ENCODE measurements around the gene DLG2. TPM values are rescaled to one million over a fixed set of nuclear protein-coding genes. Genes with fewer than 3 reads are reported as not detected.

DLG2 gene
- total RNA-seq, 1 experiment from 2014 or later: 12.1 TPM

DNA sequence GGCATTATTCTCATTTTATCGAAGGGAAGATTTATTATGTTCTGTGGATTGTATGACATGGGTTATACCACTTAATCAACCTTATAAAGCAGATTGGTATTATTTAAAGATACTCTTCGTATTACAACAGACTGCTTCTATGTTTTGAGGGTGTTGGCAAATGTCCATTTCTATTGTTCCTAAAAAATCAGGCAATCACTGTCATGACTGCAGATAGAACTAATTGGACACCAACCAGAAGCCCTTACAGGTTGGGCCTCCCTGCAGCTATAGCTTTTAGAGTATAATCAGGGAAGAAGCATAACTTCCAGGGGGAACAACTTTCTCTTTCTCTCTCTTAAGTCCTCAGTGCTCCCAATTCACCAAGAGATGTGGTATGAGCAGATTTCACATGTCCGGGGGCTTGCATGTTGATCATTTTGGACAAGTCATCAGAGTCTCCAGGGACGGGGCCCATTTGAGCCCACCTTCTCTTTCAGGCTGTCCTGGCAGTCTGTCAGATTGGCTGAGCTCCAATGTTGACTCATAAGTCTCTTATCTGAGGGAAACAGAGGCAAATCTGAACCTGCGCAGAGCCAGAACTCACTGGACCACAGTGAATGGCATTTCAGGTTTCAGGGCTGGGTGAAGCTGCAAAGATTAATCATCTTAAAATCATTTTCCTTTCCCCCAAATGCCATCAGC lies 2077.0 kb downstream of the DLG2 start:
- Histone ChIP-seq H3K9me3 (replicated peaks) (no peaks in the 10 kb centered on the region), H3K27ac (no peak overlapping the region), H3K36me3 (no peaks in the 10 kb centered on the region), H3K4me1 (no peaks in the 10 kb centered on the region), H3K27me3 (no peaks in the 10 kb centered on the region), H3K4me3 (no peak overlapping the region)
- DNase-seq: no peak

GRCh38 chr11:83546368-83546767 lies 2080.8 kb downstream of the DLG2 start:
- H3K27me3 ChIP-seq: no peaks in the 10 kb centered on the region
- peaks cover 5% of the 10 kb centered on the region; the same call in 1 of the 2 replicates for H3K4me1 ChIP-seq
- DNase-seq: no peak
- H3K36me3 ChIP-seq: no peaks in the 10 kb centered on the region
- H3K27ac ChIP-seq: no peak overlapping the region
- no peak overlapping the region for H3K4me3 ChIP-seq
- H3K9me3 ChIP-seq (replicated peaks): no peaks in the 10 kb centered on the region

- Histone ChIP-seq H3K4me1 (peaks cover 5% of the 10 kb centered on the region; the same call in 1 of the 2 replicates), H3K27me3 (no peaks in the 10 kb centered on the region), H3K27ac (no peak overlapping the region), H3K4me3 (no peak overlapping the region), H3K36me3 (no peaks in the 10 kb centered on the region), H3K9me3 (replicated peaks) (no peaks in the 10 kb centered on the region)
- no peak for DNase-seq
Observed at GRCh38 chr11:83545494-83546260, 2081.5 kb downstream of the DLG2 start.

GRCh38 chr11:83544846-83545245 lies 2082.3 kb downstream of the DLG2 start:
- Histone ChIP-seq H3K4me3 (no peak overlapping the region), H3K4me1 (peaks cover 5% of the 10 kb centered on the region; the same call in 1 of the 2 replicates), H3K27ac (no peak overlapping the region), H3K27me3 (no peaks in the 10 kb centered on the region), H3K36me3 (no peaks in the 10 kb centered on the region), H3K9me3 (replicated peaks) (no peaks in the 10 kb centered on the region)
- no peak for DNase-seq

- H3K9me3 ChIP-seq (replicated peaks): no peaks in the 10 kb centered on the region
- H3K36me3 ChIP-seq: no peaks in the 10 kb centered on the region
- DNase-seq: peak in 1 of 2 experiments; percentile 45
- no peak overlapping the region for H3K27ac ChIP-seq
- H3K4me1 ChIP-seq: peaks cover 5% of the 10 kb centered on the region; the same call in 1 of the 2 replicates
- no peaks in the 10 kb centered on the region for H3K27me3 ChIP-seq
- H3K4me3 ChIP-seq: no peak overlapping the region
Observed at GRCh38 chr11:83543706-83544439, 2083.3 kb downstream of the DLG2 start.

DNA sequence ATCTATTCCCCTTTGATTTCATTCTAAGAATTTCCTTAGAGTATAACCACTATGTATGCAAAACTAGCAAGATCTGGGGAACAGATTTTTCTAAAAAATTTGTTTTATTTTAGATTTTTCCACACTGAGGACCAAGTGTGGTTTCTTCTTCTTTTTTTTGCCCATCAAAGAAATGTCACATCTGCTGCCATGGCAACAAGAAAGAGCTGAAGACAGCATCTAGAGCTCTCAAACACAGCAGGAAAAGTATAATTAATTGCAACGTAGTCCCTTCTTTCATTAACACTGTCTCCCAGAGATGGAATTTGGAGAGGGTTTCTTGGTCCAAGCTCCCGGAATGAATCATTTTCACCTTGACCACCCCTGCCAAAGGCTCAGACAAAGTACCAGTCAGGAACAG lies 2084.3 kb downstream of the DLG2 start:
- H3K36me3 ChIP-seq: no peaks in the 10 kb centered on the region
- no peaks in the 10 kb centered on the region for H3K9me3 ChIP-seq (replicated peaks)
- no peak overlapping the region for H3K27ac ChIP-seq
- H3K4me1 ChIP-seq: peaks cover 5% of the 10 kb centered on the region; the same call in 1 of the 2 replicates
- no peak for DNase-seq
- no peaks in the 10 kb centered on the region for H3K27me3 ChIP-seq
- H3K4me3 ChIP-seq: no peak overlapping the region

- Histone ChIP-seq H3K36me3 (no peaks in the 10 kb centered on the region), H3K27ac (no peak overlapping the region), H3K4me3 (no peak overlapping the region), H3K4me1 (peaks cover 5% of the 10 kb centered on the region; the same call in 1 of the 2 replicates), H3K27me3 (no peaks in the 10 kb centered on the region), H3K9me3 (replicated peaks) (no peaks in the 10 kb centered on the region)
- DNase-seq: no peak
Observed at GRCh38 chr11:83540728-83541127, 2086.4 kb downstream of the DLG2 start.

DNA sequence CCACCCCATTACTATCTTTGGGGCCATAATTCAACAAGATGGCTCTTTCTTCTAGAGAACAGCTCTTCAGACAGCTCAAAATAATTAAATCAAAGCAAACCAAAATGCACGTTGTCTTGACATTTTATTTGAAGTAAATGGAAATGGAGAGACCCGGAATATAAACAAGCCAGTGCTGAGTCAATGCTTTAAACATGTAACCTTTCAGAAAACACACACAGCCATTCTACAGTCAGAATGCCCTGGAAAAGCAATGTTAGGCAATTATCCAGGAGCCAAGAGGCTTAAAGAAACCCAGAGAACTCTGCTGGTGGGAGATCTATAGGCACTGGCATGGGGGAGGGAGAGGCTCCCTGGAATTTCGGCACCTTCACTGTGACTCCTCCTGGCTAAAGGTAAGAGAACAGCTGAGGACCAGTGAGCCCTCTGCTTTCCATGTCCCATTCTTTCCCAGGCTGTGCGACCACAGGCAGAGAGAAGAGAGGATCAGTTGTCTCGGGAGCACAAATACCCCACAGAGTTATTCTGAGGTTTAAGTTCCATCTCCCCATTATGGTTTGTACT lies 2086.9 kb downstream of the DLG2 start:
- H3K4me1 ChIP-seq: peaks cover 5% of the 10 kb centered on the region; the same call in 1 of the 2 replicates
- no peaks in the 10 kb centered on the region for H3K9me3 ChIP-seq (replicated peaks)
- H3K27me3 ChIP-seq: no peaks in the 10 kb centered on the region
- peak in 1 of 2 experiments; percentile 10 for DNase-seq
- H3K4me3 ChIP-seq: no peak overlapping the region
- H3K27ac ChIP-seq: no peak overlapping the region
- H3K36me3 ChIP-seq: no peaks in the 10 kb centered on the region

DNA sequence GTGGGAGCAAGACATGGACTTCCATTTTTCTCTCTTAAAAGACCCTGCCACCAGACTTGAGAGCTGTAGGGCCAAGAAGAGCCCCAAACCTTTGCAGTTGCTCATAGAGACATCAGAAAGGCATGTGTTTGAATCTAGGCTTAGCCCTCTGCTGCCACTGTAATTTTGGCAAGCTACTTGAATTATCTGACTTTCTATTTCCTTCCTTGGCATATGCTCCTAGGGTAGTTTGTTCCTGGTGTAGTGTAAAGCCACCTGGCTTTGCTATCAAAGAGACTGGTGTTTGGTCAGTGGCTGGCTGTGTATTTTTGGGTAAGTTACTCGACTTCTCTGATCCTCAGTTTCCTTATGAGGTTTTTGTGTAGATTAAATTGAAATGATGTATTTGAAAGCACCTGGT lies 2088.9 kb downstream of the DLG2 start:
- Histone ChIP-seq H3K4me3 (no peak overlapping the region), H3K27me3 (no peaks in the 10 kb centered on the region), H3K27ac (no peak overlapping the region), H3K9me3 (replicated peaks) (no peaks in the 10 kb centered on the region), H3K4me1 (no peaks in the 10 kb centered on the region), H3K36me3 (no peaks in the 10 kb centered on the region)
- DNase-seq: no peak

GRCh38 chr11:83537131-83537610 lies 2090.0 kb downstream of the DLG2 start:
- Histone ChIP-seq H3K4me3 (no peak overlapping the region), H3K4me1 (no peaks in the 10 kb centered on the region), H3K27me3 (no peaks in the 10 kb centered on the region), H3K27ac (no peak overlapping the region), H3K9me3 (replicated peaks) (no peaks in the 10 kb centered on the region), H3K36me3 (no peaks in the 10 kb centered on the region)
- no peak for DNase-seq

- Histone ChIP-seq H3K27me3 (no peaks in the 10 kb centered on the region), H3K27ac (no peak overlapping the region), H3K4me3 (no peak overlapping the region), H3K4me1 (no peaks in the 10 kb centered on the region), H3K9me3 (replicated peaks) (no peaks in the 10 kb centered on the region), H3K36me3 (no peaks in the 10 kb centered on the region)
- no peak for DNase-seq
Observed at GRCh38 chr11:83533166-83533565, 2094.0 kb downstream of the DLG2 start.

GRCh38 chr11:83528877-83529276 lies 2098.3 kb downstream of the DLG2 start:
- Histone ChIP-seq H3K9me3 (replicated peaks) (no peaks in the 10 kb centered on the region), H3K4me1 (no peaks in the 10 kb centered on the region), H3K27me3 (no peaks in the 10 kb centered on the region), H3K36me3 (no peaks in the 10 kb centered on the region), H3K27ac (no peak overlapping the region), H3K4me3 (no peak overlapping the region)
- DNase-seq: no peak

DNA sequence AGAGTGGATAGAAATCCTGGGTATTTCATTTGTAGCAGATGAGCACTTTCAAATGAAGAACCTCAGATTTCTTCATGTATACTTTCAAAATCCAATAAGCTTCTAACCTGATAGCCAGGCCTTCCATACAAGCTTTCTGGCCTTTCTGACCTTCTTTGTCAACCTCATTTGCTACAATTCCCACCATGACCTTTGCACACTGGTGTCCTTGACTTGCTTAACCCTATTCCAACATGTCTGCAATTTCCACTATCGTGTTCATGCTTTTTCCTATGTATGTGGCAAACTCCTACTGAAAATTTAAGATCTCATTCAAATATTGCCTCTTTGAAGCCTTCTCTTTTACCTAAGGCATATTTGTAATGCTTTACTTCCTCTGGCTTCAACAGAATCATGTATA lies 2098.9 kb downstream of the DLG2 start:
- no peak overlapping the region for H3K27ac ChIP-seq
- no peaks in the 10 kb centered on the region for H3K4me1 ChIP-seq
- no peaks in the 10 kb centered on the region for H3K36me3 ChIP-seq
- DNase-seq: no peak
- H3K27me3 ChIP-seq: no peaks in the 10 kb centered on the region
- no peak overlapping the region for H3K4me3 ChIP-seq
- no peaks in the 10 kb centered on the region for H3K9me3 ChIP-seq (replicated peaks)

DNA sequence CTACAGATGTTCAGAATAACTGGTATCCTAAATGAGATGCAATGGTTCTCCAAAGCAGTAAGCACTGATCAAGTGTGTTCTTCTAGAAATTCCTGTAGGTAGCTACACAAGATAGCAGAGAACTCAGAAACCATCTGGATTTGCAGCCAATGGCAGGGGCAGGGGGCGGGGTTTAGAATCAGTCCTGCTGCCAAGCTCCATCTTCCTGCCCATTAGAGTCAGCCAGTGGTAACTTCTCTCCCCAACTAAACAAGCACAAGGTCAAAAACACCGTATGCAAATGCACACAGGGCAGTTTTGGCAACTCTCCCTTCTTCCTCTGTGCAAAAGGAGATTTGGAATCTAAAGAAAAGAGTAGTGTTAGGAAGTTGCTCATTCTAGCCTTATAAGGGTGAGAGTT lies 2103.5 kb downstream of the DLG2 start:
- Histone ChIP-seq H3K9me3 (replicated peaks) (no peaks in the 10 kb centered on the region), H3K4me1 (no peaks in the 10 kb centered on the region), H3K27me3 (no peaks in the 10 kb centered on the region), H3K27ac (no peak overlapping the region), H3K36me3 (no peaks in the 10 kb centered on the region), H3K4me3 (no peak overlapping the region)
- DNase-seq: peak; percentile 19 to 23

Data from SJCRH30 (cell line).